ENCODE data around the gene CREB5. TPM values are rescaled to one million over a fixed set of nuclear protein-coding genes. Genes with fewer than 3 reads are reported as not detected.

Gene CREB5
- total and polyA plus RNA-seq, 2 experiments from 2014 or later: 2.4 to 4.4 TPM

GRCh38 chr7:28656529-28656928 lies 244.2 kb downstream of the CREB5 start:
- Histone ChIP-seq H3K4me2 (no peak overlapping the region), H3K9me2 (ENCODE audit: insufficient read depth) (no peaks in the 10 kb centered on the region), H3K36me3 (ENCODE audit: insufficient read depth) (no peaks in the 10 kb centered on the region), H3K4me1 (ENCODE audit: insufficient read depth) (no peaks in the 10 kb centered on the region), H3F3A (replicated peaks; ENCODE audit: low read depth) (no peaks in the 10 kb centered on the region), H3K4me3 (no peak overlapping the region), H3K27me3 (ENCODE audit: insufficient read depth) (no peaks in the 10 kb centered on the region), H3K79me2 (replicated peaks; ENCODE audit: insufficient read depth) (no peaks in the 10 kb centered on the region), H2AFZ (no peak overlapping the region), H4K20me1 (replicated peaks; ENCODE audit: insufficient read depth) (no peaks in the 10 kb centered on the region), H3K27ac (ENCODE audit: low read depth) (no peak overlapping the region)
- ATAC-seq (no peak), DNase-seq (ENCODE audit: low spot score) (no peak)
- TF ChIP-seq EZH2phosphoT487 (IDR thresholded peaks at IDR 0.05; ENCODE audit: unreplicated experiment): no peak
- TF ChIP-seq ZNF462 (CRISPR knock-in tag; IDR thresholded peaks at IDR 0.05): no peak
- no peak for TF ChIP-seq CTCF (conservative IDR thresholded peaks at IDR 0.05; ENCODE audit: low read depth in 2 of 2)
- TF ChIP-seq EZH2 (IDR thresholded peaks at IDR 0.05; ENCODE audit: low read depth, unreplicated experiment): no peak
- no peak for TF ChIP-seq CREB1 (CRISPR knock-in tag; IDR thresholded peaks at IDR 0.05; ENCODE audit: low read depth)
- no peak for TF ChIP-seq REST (IDR thresholded peaks at IDR 0.05; ENCODE audit: unreplicated experiment)
- no peak for TF ChIP-seq ZNF331 (CRISPR knock-in tag; IDR thresholded peaks at IDR 0.05; ENCODE audit: low read depth)
- no peak for TF ChIP-seq POLR2AphosphoS5 (IDR thresholded peaks at IDR 0.05; ENCODE audit: low read depth)
- TF ChIP-seq ZNF114 (CRISPR knock-in tag; IDR thresholded peaks at IDR 0.05): no peak
- H3K4me3 Mint-ChIP-seq: no peak overlapping the region
- H3K36me3 Mint-ChIP-seq (ENCODE audit: low read depth): peaks cover 6% of the 10 kb centered on the region; the same call in 1 of the 3 replicates
- H3K4me1 Mint-ChIP-seq: no peaks in the 10 kb centered on the region
- no peaks in the 10 kb centered on the region for H3K27me3 Mint-ChIP-seq (ENCODE audit: insufficient read depth, low read depth, poor library complexity)
- H3K27ac Mint-ChIP-seq: no peak overlapping the region
- peaks cover 10% of the 10 kb centered on the region for H3K9me3 Mint-ChIP-seq
